ENCODE results near the gene RTTN. TPM values are rescaled to one million over a fixed set of nuclear protein-coding genes. Genes with fewer than 3 reads are reported as not detected.
"Not testable (repeated sequence)": the region's sequence is repeated elsewhere in the genome, so short reads cannot be mapped to it uniquely, and the experiment has no call there.

Gene RTTN
- total RNA-seq, 1 donor from 2014 or later, result 25.6 TPM

DNA sequence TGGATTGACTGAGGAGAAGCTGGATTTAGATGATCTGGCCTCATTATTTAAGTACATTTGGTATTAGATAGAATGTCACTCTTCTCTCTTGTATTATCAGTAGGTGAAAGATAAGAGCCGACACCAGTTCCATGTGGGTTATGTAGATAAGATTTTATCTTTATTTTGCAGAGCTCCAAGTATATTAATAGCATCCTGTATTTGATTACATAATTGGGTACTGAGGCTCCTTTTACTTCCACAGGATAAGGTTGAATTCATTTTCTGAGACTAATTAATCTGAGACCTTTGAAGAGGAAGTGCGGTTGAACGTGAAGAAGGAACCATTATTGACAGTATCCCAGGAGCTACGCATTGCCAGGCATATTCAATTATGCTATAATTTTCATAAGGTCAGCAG, 225.0 kb downstream of the RTTN start:
- peaks cover 19% of the 10 kb centered on the region for H3K9me3 Mint-ChIP-seq
- H3K4me1 Mint-ChIP-seq, result peaks cover 4% of the 10 kb centered on the region
- H3K27me3 Mint-ChIP-seq (ENCODE audit: low read depth), result no peaks in the 10 kb centered on the region
- TF ChIP-seq, protein P1, sequence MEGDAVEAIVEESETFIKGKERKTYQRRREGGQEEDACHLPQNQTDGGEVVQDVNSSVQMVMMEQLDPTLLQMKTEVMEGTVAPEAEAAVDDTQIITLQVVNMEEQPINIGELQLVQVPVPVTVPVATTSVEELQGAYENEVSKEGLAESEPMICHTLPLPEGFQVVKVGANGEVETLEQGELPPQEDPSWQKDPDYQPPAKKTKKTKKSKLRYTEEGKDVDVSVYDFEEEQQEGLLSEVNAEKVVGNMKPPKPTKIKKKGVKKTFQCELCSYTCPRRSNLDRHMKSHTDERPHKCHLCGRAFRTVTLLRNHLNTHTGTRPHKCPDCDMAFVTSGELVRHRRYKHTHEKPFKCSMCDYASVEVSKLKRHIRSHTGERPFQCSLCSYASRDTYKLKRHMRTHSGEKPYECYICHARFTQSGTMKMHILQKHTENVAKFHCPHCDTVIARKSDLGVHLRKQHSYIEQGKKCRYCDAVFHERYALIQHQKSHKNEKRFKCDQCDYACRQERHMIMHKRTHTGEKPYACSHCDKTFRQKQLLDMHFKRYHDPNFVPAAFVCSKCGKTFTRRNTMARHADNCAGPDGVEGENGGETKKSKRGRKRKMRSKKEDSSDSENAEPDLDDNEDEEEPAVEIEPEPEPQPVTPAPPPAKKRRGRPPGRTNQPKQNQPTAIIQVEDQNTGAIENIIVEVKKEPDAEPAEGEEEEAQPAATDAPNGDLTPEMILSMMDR (IDR thresholded peaks at IDR 0.05; ENCODE audit: unreplicated experiment), result no peak
- no peak for DNase-seq (ENCODE audit: low spot score in 2 of 2, unreplicated experiment in 2 of 2)
- no peak overlapping the region for H3K27ac Mint-ChIP-seq
- peaks cover 9% of the 10 kb centered on the region for H3K36me3 Mint-ChIP-seq
- no peak overlapping the region for H3K4me3 Mint-ChIP-seq

DNA sequence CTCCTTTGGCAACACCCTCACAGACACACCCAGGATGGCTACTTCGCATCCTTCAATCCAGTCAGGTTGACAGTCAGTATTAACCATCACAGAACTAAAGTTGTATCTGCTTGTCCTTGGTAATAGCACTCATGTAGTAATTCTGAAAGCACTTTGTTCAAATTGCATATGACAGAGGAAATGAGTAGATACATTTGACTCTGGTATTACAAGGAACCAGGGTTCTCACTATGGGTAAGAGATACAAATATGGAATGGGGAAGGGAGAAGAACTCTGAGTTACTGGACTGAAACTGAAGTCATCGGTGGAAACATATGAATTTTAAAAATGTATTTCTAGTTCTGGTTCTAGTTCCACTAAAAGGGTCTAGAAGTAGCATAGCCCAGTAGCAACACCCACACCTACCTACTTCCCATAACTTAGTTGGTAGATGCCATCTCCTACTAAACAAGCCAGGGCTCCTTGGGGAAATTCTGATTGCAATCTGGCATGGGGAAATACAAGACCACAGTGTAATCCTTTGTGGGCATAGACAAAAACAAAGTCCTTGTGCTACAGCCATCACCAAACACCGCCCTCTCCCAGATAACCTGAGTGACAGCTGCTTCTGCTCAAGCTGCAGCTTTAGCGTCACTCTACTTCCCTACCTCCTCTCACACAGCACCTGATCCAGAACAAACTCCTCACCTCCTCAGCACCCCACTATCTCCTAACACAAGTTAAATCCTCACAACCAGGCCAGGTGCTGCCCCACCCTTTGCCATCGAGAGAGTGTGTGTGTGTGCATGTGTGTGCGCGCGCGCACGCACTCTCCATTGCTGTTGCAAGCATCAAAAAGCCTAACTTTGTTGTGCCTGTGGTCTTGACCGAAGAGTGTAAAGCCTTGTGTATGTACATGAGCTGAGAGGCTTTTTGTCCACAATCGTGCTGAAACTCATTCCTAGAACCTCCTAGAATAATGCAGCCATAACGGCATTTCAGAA, 226.5 kb downstream of the RTTN start:
- no peak overlapping the region for H3K27ac Mint-ChIP-seq
- H3K27me3 Mint-ChIP-seq (ENCODE audit: low read depth), result no peaks in the 10 kb centered on the region
- TF ChIP-seq, protein P1 (IDR thresholded peaks at IDR 0.05; ENCODE audit: unreplicated experiment), result no peak
- H3K4me1 Mint-ChIP-seq, result peaks cover 4% of the 10 kb centered on the region
- DNase-seq (ENCODE audit: low spot score in 2 of 2, unreplicated experiment in 2 of 2), result no peak
- peaks cover 27% of the 10 kb centered on the region for H3K9me3 Mint-ChIP-seq
- H3K36me3 Mint-ChIP-seq, result peaks cover 9% of the 10 kb centered on the region
- no peak overlapping the region for H3K4me3 Mint-ChIP-seq

DNA sequence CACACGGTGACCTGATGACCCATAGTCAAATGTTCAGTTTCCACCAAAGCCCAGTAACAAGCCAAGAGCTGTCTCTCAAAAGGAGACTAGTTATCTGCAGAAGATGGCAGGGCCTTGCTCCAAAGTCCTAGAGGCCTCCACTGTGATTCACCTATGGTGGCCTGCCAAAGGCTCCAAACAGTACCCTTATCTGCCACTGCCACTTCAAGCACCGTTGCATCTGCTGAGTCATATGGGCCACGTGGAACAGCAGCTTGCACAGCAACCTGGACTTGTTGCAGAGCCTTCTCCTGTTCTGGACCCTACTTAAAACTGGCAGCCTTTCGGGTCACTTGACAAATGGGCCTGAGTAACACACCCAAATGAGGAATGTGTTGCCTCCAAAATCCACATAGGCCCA, 230.2 kb downstream of the RTTN start:
- not testable (repeated sequence) for H3K27me3 Mint-ChIP-seq (ENCODE audit: low read depth); H3K27ac Mint-ChIP-seq; H3K4me3 Mint-ChIP-seq; H3K4me1 Mint-ChIP-seq; DNase-seq (ENCODE audit: low spot score in 2 of 2, unreplicated experiment in 2 of 2)
- peaks cover 44% of the 10 kb centered on the region for H3K9me3 Mint-ChIP-seq
- peaks cover 14% of the 10 kb centered on the region for H3K36me3 Mint-ChIP-seq

DNA sequence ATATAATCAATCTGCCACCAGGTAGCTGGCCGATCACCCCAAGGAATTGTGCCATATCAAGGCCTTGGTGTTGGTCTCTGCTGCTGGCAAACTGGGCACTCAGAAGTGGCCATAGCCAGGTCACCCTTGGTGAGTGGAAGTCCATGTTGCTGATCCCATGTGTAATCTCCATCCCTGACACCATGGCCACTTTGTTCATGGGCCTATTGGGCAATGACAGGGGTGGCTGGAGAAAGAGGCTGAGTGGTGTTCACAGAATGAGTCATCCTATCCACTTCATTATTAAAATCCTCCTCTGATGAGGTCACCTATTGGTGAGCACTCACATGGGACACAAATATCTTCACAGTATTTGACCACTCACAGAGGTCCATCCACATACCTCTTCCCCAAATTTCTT, 231.1 kb downstream of the RTTN start:
- H3K27me3 Mint-ChIP-seq (ENCODE audit: low read depth), result no peaks in the 10 kb centered on the region
- TF ChIP-seq, protein P1 (IDR thresholded peaks at IDR 0.05; ENCODE audit: unreplicated experiment), result no peak
- H3K27ac Mint-ChIP-seq, result no peak overlapping the region
- peaks cover 44% of the 10 kb centered on the region for H3K9me3 Mint-ChIP-seq
- no peak overlapping the region for H3K4me3 Mint-ChIP-seq
- no peak for DNase-seq (ENCODE audit: low spot score in 2 of 2, unreplicated experiment in 2 of 2)
- no peaks in the 10 kb centered on the region for H3K4me1 Mint-ChIP-seq
- H3K36me3 Mint-ChIP-seq, result peaks cover 14% of the 10 kb centered on the region

DNA sequence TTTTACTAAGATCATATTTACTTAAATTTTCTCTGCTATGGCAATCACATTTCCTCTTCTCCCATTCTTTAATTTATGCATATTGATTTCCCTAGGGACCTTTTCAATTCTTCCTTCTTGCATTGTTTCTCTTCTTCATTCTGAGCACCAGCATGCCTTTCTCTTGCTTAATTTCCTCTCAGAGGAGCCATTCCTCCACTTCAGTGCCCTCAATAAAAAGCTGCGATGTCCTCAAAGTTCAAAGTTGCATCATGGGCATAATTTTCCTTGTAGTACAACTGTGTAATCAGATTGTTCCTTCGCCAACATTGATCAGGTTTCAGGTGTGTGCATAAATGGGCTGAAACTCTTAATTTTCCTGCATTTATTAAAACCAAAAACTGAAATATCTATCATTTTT, 236.0 kb downstream of the RTTN start:
- Mint-ChIP-seq H3K36me3 (peaks cover 4% of the 10 kb centered on the region), H3K27me3 (ENCODE audit: low read depth) (no peaks in the 10 kb centered on the region), H3K9me3 (peaks cover 19% of the 10 kb centered on the region), H3K27ac (no peak overlapping the region), H3K4me1 (no peaks in the 10 kb centered on the region), H3K4me3 (no peak overlapping the region)
- DNase-seq (ENCODE audit: low spot score in 2 of 2, unreplicated experiment in 2 of 2), result no peak
- TF ChIP-seq, protein P1 (IDR thresholded peaks at IDR 0.05; ENCODE audit: unreplicated experiment), result no peak

DNA sequence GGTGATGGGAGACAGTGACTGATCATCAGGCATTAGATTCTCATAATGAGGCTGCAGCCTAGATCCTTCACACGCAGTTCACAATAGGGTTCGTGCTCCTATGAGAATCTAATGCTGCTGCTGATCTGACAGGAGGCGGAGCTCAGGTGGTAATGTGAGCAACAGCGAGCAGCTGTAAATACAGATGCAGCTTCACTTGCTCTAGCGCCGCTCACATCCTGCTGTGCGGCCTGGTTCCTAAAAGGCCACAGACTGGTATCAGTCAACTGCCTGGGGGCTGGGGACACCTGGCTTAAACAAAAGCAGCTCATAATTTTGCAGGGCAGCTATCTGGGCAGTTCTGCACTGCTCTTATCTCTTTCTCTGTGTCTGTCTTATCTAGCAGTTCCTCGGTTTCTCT, 237.4 kb downstream of the RTTN start:
- DNase-seq (ENCODE audit: low spot score in 2 of 2, unreplicated experiment in 2 of 2), result no peak
- H3K9me3 Mint-ChIP-seq, result peaks cover 15% of the 10 kb centered on the region
- H3K4me3 Mint-ChIP-seq, result no peak overlapping the region
- H3K27ac Mint-ChIP-seq, result no peak overlapping the region
- peaks cover 4% of the 10 kb centered on the region for H3K36me3 Mint-ChIP-seq
- TF ChIP-seq, protein P1 (IDR thresholded peaks at IDR 0.05; ENCODE audit: unreplicated experiment), result no peak
- H3K27me3 Mint-ChIP-seq (ENCODE audit: low read depth), result no peaks in the 10 kb centered on the region
- no peaks in the 10 kb centered on the region for H3K4me1 Mint-ChIP-seq

Data from mesothelial cell of epicardium (in vitro differentiated cells).